Memory B cell (primary cell): ENCODE data around the gene RNF213.

Experiments used
- ATAC-seq: fragments of 150-1000 bp; cut with Tn5 transposase; 2 replicates; pipeline ENCODE4 v1.10.0; 2021; ENCODE audit warnings: low read depth, mild to moderate bottlenecking, moderate library complexity
- DNase-seq, 2 donors: peaks; one replicate each; pipeline ENCODE4 v3.0.0; 2022; ENCODE audit warnings: low spot score in 2 of 2
- H3K27ac Mint-ChIP-seq: one replicate; pipeline ENCODE4 v1.8.0; 2022; ENCODE audit warnings: mild to moderate bottlenecking, moderate library complexity, mixed read lengths
- H3K27me3 Mint-ChIP-seq: one replicate; pipeline ENCODE4 v1.8.0; 2022; ENCODE audit warnings: mixed read lengths
- H3K36me3 Mint-ChIP-seq: one replicate; pipeline ENCODE4 v1.8.0; 2022; ENCODE audit warnings: mild to moderate bottlenecking, mixed read lengths
- H3K4me1 Mint-ChIP-seq: one replicate; pipeline ENCODE4 v1.8.0; 2022; ENCODE audit warnings: mixed read lengths
- H3K4me3 Mint-ChIP-seq: one replicate; pipeline ENCODE4 v1.8.0; 2022; ENCODE audit warnings: mild to moderate bottlenecking, moderate library complexity, mixed read lengths
- H3K9me3 Mint-ChIP-seq: one replicate; pipeline ENCODE4 v1.8.0; 2022; ENCODE audit warnings: mixed read lengths

Gene RNF213

GRCh38 chr17:80260791-80261158, at the start of gene RNF213:
TSS of gene RNF213 (plus strand) at chr17:80260852. CDS start at chr17:80263682, 2,830 bp downstream.
- DNase-seq (peak; percentile 49 to 66), ATAC-seq (peak; percentile 47)
- peaks cover 2% of the 10 kb centered on the region for H3K36me3 Mint-ChIP-seq
- H3K4me3 Mint-ChIP-seq = peak within 1 kb of the TSS; percentile 99
- H3K4me1 Mint-ChIP-seq = peaks cover 35% of the 10 kb centered on the region
- H3K27ac Mint-ChIP-seq = peak within 1 kb of the TSS; percentile 97
- H3K27me3 Mint-ChIP-seq = no peaks in the 10 kb centered on the region
- no peaks in the 10 kb centered on the region for H3K9me3 Mint-ChIP-seq

GRCh38 chr17:80212109-80212508, 48.5 kb upstream of the RNF213 start:
- Mint-ChIP-seq H3K4me1 (no peaks in the 10 kb centered on the region), H3K36me3 (peaks cover 11% of the 10 kb centered on the region), H3K27ac (no peak overlapping the region), H3K9me3 (no peaks in the 10 kb centered on the region), H3K27me3 (no peaks in the 10 kb centered on the region), H3K4me3 (no peak overlapping the region)
- no peak for ATAC-seq
- no peak for DNase-seq

DNA sequence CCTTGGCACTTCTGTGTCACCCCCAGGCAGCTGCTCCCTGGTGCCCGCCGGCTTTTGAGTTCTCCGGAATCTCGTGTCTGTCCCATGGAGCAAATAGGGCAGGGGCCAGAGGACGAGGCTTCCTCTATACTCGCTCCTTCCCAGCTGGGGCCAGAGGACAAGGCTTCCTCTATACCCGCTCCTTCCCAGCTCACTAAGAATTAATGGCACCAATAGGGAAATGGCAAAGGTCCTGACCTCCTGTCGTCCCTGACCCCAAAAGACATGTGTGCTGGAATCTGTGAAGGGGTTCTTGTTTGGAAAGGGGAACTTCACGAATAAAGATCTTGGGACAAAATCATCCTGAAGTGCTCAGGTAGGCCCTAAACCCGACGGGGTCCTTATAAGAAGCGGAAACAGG, 48.1 kb upstream of the RNF213 start:
- Mint-ChIP-seq H3K4me3 (no peak overlapping the region), H3K4me1 (peaks cover 2% of the 10 kb centered on the region), H3K27me3 (no peaks in the 10 kb centered on the region), H3K36me3 (peaks cover 11% of the 10 kb centered on the region), H3K9me3 (no peaks in the 10 kb centered on the region), H3K27ac (no peak overlapping the region)
- DNase-seq (no peak), ATAC-seq (no peak)

GRCh38 chr17:80212962-80213642, 47.5 kb upstream of the RNF213 start:
- H3K9me3 Mint-ChIP-seq = no peaks in the 10 kb centered on the region
- no peak overlapping the region for H3K4me3 Mint-ChIP-seq
- no peaks in the 10 kb centered on the region for H3K27me3 Mint-ChIP-seq
- peaks cover 6% of the 10 kb centered on the region for H3K4me1 Mint-ChIP-seq
- ATAC-seq (peak; percentile 32), DNase-seq (no peak)
- peaks cover 11% of the 10 kb centered on the region for H3K36me3 Mint-ChIP-seq
- H3K27ac Mint-ChIP-seq = no peak overlapping the region

DNA sequence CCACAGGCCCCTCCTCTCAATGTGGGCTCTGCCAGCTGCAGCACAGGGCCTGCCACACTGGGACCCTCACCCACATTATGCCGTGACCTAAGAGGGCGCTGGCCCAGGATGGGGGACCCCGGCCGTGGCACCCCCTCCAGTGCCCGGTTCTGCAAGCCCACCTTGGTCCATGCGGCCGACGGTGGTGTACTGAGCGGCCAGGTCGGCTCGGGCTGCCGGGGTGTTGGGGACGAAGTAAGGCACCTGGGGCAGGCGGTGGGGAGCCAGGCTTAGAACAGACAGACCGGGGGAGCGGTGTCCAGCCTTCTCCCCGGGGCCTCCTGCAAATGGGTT, 47.0 kb upstream of the RNF213 start:
- no peak for DNase-seq
- Mint-ChIP-seq H3K4me1 (peaks cover 7% of the 10 kb centered on the region), H3K27ac (no peak overlapping the region), H3K9me3 (no peaks in the 10 kb centered on the region), H3K27me3 (no peaks in the 10 kb centered on the region), H3K36me3 (peaks cover 11% of the 10 kb centered on the region), H3K4me3 (no peak overlapping the region)
- ATAC-seq = no peak

- Mint-ChIP-seq H3K36me3 (peaks cover 11% of the 10 kb centered on the region), H3K9me3 (no peaks in the 10 kb centered on the region), H3K4me1 (peaks cover 9% of the 10 kb centered on the region), H3K27ac (no peak overlapping the region), H3K4me3 (no peak overlapping the region), H3K27me3 (no peaks in the 10 kb centered on the region)
- no peak for DNase-seq
- ATAC-seq = no peak
Observed at GRCh38 chr17:80214012-80214877, 46.4 kb upstream of the RNF213 start.

DNA sequence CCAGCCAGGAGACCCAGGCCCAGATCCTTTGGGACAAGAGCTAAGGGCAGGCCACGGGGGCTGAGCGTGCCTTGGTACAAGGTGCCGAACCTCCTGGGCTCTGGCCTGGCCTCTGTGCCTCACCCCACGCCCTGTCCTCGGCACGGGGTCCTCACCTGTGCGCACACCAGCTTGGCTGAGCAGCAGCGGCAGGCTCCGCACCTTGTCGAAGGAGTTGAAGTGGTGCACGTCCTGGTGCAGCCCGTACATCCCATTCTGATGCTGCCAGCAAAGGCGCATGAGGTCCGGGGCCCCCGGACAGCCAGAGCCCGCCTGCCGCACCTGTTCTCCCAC, 45.8 kb upstream of the RNF213 start:
- Mint-ChIP-seq H3K27ac (no peak overlapping the region), H3K9me3 (no peaks in the 10 kb centered on the region), H3K36me3 (peaks cover 10% of the 10 kb centered on the region), H3K4me1 (peaks cover 15% of the 10 kb centered on the region), H3K27me3 (no peaks in the 10 kb centered on the region), H3K4me3 (no peak overlapping the region)
- no peak for DNase-seq
- ATAC-seq = no peak

DNA sequence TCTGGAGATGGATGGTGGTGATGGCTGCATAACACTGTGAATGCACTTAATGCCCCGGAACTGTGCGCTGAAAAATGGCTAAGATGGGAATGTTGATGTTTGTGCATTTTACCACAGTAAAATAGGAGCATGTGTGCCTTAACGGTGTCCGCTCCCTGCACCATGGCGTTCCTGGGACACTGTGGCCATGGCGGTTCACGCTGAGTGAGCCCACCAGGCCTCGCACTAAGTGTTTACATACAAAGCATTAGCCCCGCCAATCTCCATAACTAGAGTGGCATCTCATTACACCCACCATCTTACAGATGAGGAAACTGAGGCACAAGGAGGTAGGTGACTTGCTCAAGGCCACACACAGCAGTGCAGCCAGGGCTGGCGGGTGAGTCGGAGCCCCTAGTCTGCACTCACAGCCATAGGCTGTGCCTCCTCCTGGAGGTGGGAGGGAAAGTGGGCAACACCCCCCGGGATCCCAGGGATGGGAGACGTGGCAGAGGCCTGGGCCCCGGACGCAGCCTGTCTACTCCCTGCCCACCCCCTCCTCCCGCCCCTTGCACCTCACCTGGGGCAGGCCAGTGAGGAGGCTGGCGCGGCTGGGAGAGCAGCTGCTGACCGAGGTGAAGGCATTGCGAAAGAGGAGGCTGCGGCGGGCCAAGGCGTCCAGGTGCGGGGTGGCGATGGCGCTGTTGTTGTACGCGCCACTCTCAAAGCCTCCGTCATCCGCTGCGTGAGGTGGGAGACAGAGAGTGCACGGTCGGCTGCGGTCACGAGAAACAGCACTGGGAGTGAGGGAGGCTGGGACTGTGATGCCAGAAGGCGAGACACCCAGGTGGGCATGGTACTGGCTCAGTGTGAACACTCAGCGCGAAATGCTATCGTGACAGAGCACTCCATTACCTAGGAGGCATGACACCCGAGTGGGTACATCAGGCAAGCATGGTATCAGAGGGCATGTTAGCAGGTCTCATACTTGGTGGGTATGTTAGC, 43.9 kb upstream of the RNF213 start:
- H3K4me3 Mint-ChIP-seq = no peak overlapping the region
- ATAC-seq (no peak), DNase-seq (no peak)
- peaks cover 16% of the 10 kb centered on the region for H3K4me1 Mint-ChIP-seq
- peaks cover 3% of the 10 kb centered on the region for H3K36me3 Mint-ChIP-seq
- H3K9me3 Mint-ChIP-seq = no peaks in the 10 kb centered on the region
- no peak overlapping the region for H3K27ac Mint-ChIP-seq
- H3K27me3 Mint-ChIP-seq = no peaks in the 10 kb centered on the region

GRCh38 chr17:80217703-80218362, 42.8 kb upstream of the RNF213 start:
- H3K27ac Mint-ChIP-seq = no peak overlapping the region

DNA sequence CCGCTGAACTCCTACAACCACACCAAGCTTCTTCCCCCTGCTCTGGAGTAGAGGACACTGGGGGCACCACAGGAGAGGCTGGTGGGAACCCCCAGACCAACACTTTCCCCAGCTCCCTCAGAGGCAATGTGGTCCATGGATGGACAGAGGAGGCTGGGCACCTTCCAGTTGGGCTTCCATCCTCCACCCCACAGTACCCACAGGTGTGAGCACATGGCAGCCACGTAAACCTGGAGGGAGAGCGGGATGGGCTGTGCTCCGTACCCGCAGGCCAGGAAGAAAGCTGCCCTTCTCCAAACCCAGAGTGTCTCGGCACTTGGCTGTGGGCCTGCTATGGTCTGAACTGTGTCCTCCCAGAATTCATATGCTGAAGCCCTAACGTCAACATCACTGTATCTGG, 42.3 kb upstream of the RNF213 start:
- Mint-ChIP-seq H3K27ac (peak overlapping the region; percentile 75), H3K9me3 (no peaks in the 10 kb centered on the region), H3K27me3 (no peaks in the 10 kb centered on the region), H3K4me1 (peaks cover 16% of the 10 kb centered on the region), H3K4me3 (peak overlapping the region; percentile 39), H3K36me3 (peaks cover 3% of the 10 kb centered on the region)
- DNase-seq (no peak), ATAC-seq (no peak)

More at GRCh38 chr17:80217703-80218362, 42.8 kb upstream of the RNF213 start:
- Mint-ChIP-seq H3K9me3 (no peaks in the 10 kb centered on the region), H3K4me3 (no peak overlapping the region), H3K4me1 (peaks cover 16% of the 10 kb centered on the region), H3K27me3 (no peaks in the 10 kb centered on the region), H3K36me3 (peaks cover 3% of the 10 kb centered on the region)
- ATAC-seq = no peak
- no peak for DNase-seq

GRCh38 chr17:80219013-80219762, 41.5 kb upstream of the RNF213 start:
- no peaks in the 10 kb centered on the region for H3K9me3 Mint-ChIP-seq
- peak overlapping the region; percentile 97 for H3K27ac Mint-ChIP-seq
- peaks cover 20% of the 10 kb centered on the region for H3K4me1 Mint-ChIP-seq
- peak overlapping the region; percentile 97 for H3K4me3 Mint-ChIP-seq
- H3K36me3 Mint-ChIP-seq = peaks cover 6% of the 10 kb centered on the region
- DNase-seq = peak; percentile 75 to 81
- peaks cover 3% of the 10 kb centered on the region for H3K27me3 Mint-ChIP-seq
- ATAC-seq = peak; percentile 91

GRCh38 chr17:80219763-80220053, 40.9 kb upstream of the RNF213 start:
- ATAC-seq (peak; percentile 19), DNase-seq (no peak)
- H3K4me1 Mint-ChIP-seq = peaks cover 21% of the 10 kb centered on the region
- H3K36me3 Mint-ChIP-seq = peaks cover 7% of the 10 kb centered on the region
- peaks cover 4% of the 10 kb centered on the region for H3K27me3 Mint-ChIP-seq
- H3K27ac Mint-ChIP-seq = peak overlapping the region; percentile 97
- peak overlapping the region; percentile 97 for H3K4me3 Mint-ChIP-seq
- no peaks in the 10 kb centered on the region for H3K9me3 Mint-ChIP-seq

DNA sequence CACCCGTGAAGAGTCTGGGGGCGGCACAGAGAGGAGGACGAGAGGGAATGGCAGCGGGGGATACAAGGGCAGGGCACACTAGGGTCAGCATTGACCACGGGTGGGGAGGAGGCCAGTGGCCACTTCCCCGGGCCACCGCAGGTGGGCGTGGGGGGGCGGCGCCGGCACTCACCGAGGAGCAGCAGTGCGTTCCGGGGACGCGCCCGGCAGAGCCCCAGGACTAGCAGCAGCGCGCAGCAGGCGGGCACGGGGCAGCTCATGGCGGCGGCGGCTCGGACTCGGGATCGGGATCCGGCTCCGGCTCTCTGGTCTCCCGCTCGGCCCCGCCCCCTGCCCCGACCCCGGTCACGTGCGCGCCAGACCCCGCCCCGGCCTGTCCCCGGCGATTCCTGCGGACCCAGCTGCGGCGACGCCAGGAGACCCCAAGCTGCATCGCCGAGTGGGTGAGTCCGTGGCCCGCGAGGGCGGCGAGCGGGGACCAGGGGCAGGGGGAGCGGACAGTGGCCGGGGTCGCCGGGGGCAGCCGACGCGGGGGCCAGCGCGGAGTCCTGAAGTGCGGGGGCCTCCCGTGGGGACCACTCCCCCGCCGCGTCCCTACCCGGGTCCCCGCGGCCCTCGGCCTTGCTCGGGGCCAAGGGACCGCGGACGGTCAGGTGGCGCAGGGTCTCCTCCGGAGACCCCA, 40.5 kb upstream of the RNF213 start, which contains the start of the genes SGSH and SLC26A11:
Gene SGSH (minus strand): TSS at position 280 of the 682 bp plus-strand sequence. CDS start 20 bp downstream, at position 260.
Gene SLC26A11 (plus strand): TSS at position 374 of the 682 bp plus-strand sequence. CDS start 1,134 bp downstream, outside the sequence.
- ATAC-seq (peak; percentile 44), DNase-seq (peak; percentile 41 to 59)
- H3K9me3 Mint-ChIP-seq = no peaks in the 10 kb centered on the region
- peaks cover 7% of the 10 kb centered on the region for H3K36me3 Mint-ChIP-seq
- peak within 1 kb of the TSS; percentile 97 for H3K4me3 Mint-ChIP-seq
- H3K27ac Mint-ChIP-seq = peak within 1 kb of the TSS; percentile 97
- peaks cover 4% of the 10 kb centered on the region for H3K27me3 Mint-ChIP-seq
- H3K4me1 Mint-ChIP-seq = peaks cover 21% of the 10 kb centered on the region
